Measurements from ENCODE around the gene DIP2B.

The DIP2B gene

DNA sequence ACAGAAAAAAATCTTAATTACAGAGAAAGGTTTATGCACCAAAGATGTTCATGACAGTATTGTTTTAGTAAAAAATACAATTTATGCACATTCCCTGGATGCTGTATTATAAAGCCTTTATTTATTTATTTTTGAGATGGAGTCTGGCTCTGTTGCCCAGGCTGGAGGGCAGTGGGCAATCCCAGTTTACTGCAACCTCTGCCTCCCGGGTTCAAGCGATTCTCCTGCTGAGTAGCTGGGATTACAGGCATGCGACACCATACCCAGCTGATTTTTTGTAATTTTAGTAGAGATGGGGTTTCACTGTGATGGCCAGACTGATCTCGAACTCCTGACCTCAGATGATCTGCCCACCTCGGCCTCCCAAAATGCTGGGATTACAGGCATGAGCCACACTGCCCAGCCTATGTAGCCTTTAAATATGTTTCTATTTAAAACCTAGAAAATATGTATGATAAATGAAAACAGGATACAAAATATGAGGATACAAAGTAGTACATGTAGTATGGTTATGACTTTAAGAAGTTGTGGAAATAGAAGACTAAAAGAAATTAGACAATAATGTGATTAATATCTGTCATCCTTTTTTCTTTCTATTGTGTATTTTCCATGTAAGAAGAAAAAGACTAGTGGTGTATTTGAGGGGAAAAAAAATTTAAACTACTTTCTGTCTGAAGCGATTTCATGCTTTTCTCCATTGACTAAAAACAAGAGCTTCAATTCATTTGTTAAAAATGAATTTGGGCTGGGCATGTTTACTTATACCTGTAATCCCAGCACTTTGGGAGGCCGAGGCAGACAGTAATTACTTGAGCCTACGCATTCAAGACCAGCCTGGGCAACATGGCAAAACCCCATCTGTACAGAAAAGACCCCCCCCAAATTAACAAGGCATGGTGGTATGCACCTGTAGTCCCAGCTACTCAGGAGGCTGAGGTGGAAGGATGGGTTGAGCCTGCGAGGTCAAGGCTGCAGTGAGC, 272.3 kb downstream of the DIP2B start:
- DNase-seq (ENCODE audit: low spot score), result no peak

DNA sequence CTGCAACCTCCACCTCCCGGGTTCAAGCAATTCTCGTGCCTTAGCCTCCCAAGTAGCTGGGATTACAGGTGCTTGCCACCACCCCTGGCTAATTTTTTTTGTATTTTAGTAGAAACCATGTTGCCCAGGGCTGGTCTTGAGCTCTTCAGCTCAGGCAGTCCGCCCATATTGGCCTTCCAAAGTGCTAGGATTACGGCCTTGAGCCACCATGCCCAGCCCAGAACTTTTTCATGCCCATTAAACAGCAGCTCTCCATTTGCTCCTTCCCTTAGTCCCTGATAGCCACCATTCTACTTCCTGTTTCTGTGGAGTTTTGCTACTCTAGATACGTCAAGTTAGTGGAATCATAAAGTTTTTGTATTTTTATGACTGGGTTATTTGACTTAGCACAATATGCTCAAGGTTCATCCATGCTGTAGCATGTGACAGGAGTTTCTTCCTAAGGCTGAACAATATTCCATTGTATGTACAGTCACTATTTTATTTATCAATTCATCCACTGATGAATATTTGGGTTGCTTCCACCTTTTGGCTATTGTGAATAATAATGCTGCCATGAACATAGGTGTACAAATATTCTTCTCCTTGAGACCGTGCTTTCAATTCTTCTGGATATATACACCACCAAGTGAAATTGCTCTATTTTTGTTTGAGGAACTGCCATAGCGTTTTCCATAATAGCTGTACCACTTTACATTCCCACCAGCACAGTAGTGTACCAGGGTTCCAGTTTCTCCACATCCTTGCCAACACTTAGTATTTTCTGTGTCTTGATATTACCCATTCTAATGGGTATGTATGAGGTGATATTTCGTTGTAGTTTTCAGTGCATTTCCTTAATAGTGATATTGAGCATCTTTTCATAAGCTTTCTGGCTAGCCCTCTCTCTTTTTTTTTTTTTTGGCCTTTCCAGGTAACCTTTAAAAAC, 274.1 kb downstream of the DIP2B start:
- DNase-seq (ENCODE audit: low spot score), result no peak

DNA sequence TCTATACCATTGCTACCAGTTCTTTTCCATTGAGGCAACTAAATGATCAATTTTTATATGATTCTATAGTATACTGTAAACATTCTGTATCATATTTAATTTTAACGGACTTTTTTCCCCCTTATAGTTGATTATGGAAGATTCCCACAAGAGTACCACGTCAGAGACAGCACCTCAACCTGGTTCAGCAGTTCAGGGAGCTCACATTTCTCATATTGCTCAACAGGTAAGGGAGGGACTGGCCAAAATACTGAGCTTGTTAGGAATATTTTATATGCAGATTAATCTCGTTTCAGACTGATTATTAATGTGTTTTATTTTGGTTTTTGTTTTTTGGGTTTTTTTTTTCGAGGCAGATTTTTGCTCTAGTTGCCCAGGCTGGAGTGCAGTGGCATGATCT, 275.2 kb downstream of the DIP2B start:
- no peak for DNase-seq (ENCODE audit: low spot score)

- no peak for DNase-seq (ENCODE audit: low spot score)
Measured at GRCh38 chr12:50784501-50784900, 279.7 kb downstream of the DIP2B start.

DNA sequence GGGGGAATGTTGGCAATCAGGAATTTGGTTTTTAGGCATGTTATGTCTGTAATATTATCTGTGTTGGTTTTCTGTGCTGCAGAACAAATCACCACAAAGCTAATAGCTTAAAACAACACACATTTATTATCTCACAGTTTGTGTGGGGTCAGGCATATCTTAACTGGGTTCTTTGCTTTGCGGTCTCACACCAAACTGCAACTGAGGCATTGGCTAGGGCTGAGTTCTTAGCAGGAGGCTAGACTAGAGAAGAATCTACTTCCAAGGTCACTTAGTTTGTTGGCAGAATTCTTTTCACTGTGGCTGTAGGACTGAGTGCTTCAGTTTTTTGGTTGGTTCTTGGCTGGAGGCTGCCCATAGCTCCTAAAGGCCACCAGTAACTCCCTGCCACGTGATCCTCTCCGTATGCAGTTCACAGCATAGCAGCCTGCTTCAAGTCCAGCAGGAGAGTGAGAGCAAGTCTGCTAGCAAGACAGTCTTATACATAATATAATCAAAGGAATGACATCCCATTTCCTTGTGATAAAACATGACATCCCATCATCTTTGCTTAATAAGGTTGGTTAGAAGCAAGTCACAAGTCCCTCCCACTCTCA, 280.7 kb downstream of the DIP2B start:
- no peak for DNase-seq (ENCODE audit: low spot score)

DNA sequence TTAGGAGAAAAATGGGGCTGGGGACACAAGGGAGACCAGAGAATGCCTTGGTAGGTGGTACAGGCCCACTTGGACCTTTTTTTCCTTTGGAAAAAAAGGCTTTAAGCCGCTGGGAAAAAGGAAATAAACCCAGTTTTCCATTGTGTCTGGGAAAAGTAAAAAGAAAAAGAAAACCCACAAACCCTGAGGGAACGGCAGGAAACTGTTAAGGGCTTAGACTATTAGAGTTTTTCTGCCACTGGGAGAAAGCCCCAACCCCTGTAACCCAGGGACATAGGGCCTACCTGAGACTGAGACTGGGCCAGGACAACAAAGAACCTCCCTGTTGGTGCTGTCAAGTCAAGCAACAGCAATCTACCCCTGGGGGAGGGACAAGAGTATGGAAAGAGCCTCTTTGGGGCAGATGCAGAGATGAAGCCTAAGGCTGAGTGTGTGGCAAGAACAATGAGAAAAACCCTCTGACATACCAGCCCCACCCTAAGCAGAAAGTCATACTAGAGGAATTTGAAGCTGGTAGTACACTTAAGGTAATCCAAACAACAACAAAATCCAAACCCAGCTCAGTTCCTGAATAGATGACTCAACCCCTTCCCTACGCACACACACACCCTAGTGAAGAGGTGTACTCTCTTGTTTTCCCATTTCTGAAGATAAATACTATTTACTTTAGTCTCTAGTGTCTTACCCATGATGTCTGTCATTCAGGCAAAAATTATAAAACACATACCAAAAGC, 281.9 kb downstream of the DIP2B start:
- DNase-seq (ENCODE audit: low spot score), result peak; percentile 27

DNA sequence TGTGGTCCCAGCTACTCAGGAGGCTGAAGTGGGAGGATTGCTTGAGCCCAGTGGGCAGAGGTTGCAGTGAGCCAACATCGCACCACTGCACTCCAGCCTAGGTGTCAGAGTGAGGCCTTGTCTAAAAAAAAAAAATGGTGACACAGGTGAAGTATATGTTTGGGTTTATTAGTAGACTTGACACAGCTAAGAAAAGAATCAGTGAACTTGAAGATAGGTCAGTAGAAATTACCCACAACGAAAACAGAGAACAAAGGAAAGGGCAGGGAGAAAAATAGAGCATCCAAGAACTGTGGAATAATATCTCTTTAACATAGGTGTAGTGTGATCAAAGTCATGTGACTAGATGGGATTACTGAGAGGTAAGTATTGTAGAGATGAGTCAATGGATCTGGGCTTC, 282.8 kb downstream of the DIP2B start:
- no peak for DNase-seq (ENCODE audit: low spot score)

DNA sequence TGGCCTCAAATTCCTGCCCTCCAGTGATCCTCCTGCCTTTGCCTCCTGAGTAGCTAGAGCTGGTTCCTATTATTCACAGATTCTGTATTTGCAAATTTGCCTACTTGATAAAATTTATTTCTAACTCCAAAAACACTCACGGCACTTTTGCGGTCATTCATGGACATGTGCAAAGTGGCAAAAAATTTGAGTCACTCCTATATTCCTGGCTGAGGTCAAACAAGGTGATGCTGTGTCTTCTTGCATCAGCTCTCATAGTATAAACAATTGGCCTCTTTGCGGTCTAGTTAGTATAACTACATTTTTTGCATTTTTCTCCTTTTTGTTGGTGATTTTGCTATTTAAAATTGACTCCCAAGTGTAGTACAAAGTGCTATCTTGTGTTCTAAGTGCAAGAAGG, 283.8 kb downstream of the DIP2B start:
- no peak for DNase-seq (ENCODE audit: low spot score)

GRCh38 chr12:50790081-50790480, 285.3 kb downstream of the DIP2B start:
- no peak for DNase-seq (ENCODE audit: low spot score)
